ENCODE data around the gene FHIT.

- TF ChIP-seq POLR2A (IDR thresholded peaks at IDR 0.05) (no peak), CTCF (IDR thresholded peaks at IDR 0.05) (no peak)
These were observed 492.4 kb downstream of the FHIT start for GRCh38 chr3:60758831-60759230.
